Measurements from ENCODE around the gene SELENOO. TPM values are rescaled to one million over a fixed set of nuclear protein-coding genes. Genes with fewer than 3 reads are reported as not detected.
A peak's percentile ranks its signal among the peaks of the same experiment; 100 is the strongest.

SELENOO gene
- total RNA-seq, 1 experiment from 2014 or later, result 27.4 TPM

DNA sequence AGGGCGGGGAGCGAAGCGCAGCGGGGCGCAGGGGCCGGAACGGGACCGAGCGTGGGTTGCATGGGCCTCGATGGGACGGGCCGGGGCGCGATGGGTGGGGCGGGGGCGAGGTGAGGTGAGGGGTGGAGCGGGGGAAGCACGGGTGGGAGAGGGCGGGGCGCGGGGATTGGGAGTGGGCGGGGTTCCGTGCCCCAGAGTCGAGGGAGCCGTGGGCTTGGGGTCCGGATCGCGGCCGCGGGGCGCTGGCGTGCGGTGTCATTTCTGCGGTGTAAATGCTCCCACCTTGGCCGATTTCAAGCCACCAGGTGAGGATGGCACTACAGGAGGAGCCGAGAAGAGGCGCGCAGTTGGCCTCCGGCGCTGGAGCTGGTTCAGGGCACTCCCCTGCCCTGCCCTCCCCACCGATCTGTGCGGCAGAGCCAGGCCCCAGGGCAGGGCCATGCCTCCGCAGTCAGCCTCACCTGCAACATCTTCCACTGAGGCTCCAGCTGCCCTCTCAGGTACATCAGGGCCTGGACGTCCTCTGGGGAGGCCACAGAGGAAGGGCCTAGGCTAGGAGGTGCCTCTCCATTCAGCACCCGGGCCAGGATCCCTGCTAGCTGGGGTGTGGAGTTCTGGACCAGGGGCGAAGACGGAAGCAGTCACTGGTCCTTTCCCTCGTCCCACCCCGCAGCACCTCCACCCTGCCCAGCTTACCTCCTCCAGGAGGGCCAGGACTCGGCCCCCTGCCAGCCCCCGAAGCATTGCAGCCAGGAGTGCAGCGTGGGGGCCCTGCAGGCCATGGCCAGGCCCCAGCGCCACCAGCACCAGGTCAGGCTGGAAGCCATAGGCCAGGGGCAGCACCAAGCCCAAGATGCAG is 44.6 kb downstream of the SELENOO start:
- no peaks in the 10 kb centered on the region for H3K9me2 ChIP-seq (ENCODE audit: insufficient read depth)
- peak overlapping the region; percentile 86 for H3K4me3 ChIP-seq
- peak overlapping the region; percentile 93 for H3K4me2 ChIP-seq
- H3K9me3 ChIP-seq (ENCODE audit: insufficient read depth, low read depth), result no peaks in the 10 kb centered on the region
- ChIA-PET POLR2A (ENCODE audit: unreplicated experiment) (interaction anchor here (0.6 kb wide), 1 partner anchor 17 kb away, joined by 3 read pairs; no protein-coding TSS in a partner anchor), CTCF (interaction anchor here (0.6 kb wide), 2 partner anchors 48 to 248 kb away, joined by 4 to 8 read pairs; no protein-coding TSS in a partner anchor)
- TF ChIP-seq, protein P1, sequence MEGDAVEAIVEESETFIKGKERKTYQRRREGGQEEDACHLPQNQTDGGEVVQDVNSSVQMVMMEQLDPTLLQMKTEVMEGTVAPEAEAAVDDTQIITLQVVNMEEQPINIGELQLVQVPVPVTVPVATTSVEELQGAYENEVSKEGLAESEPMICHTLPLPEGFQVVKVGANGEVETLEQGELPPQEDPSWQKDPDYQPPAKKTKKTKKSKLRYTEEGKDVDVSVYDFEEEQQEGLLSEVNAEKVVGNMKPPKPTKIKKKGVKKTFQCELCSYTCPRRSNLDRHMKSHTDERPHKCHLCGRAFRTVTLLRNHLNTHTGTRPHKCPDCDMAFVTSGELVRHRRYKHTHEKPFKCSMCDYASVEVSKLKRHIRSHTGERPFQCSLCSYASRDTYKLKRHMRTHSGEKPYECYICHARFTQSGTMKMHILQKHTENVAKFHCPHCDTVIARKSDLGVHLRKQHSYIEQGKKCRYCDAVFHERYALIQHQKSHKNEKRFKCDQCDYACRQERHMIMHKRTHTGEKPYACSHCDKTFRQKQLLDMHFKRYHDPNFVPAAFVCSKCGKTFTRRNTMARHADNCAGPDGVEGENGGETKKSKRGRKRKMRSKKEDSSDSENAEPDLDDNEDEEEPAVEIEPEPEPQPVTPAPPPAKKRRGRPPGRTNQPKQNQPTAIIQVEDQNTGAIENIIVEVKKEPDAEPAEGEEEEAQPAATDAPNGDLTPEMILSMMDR (conservative IDR thresholded peaks at IDR 0.05), result no peak
- no peak for TF ChIP-seq EZH2 (IDR thresholded peaks at IDR 0.05; ENCODE audit: low read depth)
- H4K20me1 ChIP-seq (ENCODE audit: insufficient read depth), result peaks cover 65% of the 10 kb centered on the region
- intact Hi-C loops (cut with micrococcal nuclease; ENCODE audit: unreplicated experiment), result loop anchor here (2.0 kb wide), 1 partner anchor 81 kb away; the partner anchor contains the start of gene DENND6B
- H3K79me2 ChIP-seq (ENCODE audit: low read depth), result peaks cover 82% of the 10 kb centered on the region
- peak overlapping the region; percentile 69 for H3K27ac ChIP-seq
- DNase-seq, result peak; percentile 58
- H3K36me3 ChIP-seq (ENCODE audit: low read depth), result 0 out of 2 replicates have a peak, but pooled peaks cover 18% of the 10 kb centered on the region
- H3K4me1 ChIP-seq (replicated peaks; ENCODE audit: insufficient read depth), result peaks cover 45% of the 10 kb centered on the region
- peak overlapping the region; percentile 97 for H2AFZ ChIP-seq
- H3K27me3 ChIP-seq (ENCODE audit: insufficient read depth, low read depth), result no peaks in the 10 kb centered on the region
- no TSS peak for BruUV-seq (replicated peaks)
- H3F3A ChIP-seq (ENCODE audit: insufficient read depth, low read depth), result peaks cover 48% of the 10 kb centered on the region

DNA sequence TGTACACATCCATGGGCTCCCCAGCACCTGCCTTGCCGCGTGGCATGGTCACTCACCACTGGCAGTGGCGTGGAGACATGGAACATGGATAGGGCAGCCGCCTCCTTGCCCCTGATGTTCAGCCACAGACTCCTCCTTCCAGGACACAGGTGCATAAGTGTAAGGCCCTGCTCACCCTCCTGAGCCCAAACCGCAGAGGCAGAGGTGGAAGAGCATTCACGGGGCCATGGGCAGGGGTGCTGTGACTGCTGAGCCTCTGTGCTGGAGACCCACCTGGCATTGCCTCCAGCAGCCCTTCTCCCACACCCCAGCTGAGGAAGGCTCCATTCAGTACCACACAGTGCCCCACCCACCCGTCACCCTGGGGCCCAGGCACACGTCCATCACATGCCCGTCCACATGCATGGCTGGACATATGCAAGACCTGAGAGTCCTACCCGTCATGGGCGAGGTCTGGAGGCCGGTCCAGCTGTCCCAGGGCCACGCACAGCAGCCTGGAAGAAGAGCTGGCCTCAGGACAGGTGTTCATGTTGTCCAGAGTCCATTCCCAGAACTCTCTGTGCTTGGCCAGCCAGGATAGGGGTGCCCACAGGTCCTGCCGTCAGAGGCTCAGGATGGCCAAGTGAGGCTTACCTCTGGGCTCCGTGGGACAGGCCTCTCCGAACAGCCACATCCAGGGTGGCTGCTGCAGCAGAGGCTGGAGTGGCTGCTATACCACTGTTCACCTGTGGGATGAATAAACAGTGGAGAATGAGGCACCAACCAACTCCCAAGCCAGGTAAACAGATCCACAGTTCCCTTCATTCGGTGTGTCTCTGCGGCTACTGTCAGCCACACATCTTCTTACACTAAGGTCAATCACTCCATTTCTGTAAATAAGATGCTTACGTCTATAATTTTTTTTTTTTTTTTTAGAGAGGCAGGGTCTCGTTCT is 45.7 kb downstream of the SELENOO start:
- peak overlapping the region; percentile 86; the same call in 1 of the 2 replicates for H3K4me3 ChIP-seq
- H3K36me3 ChIP-seq (ENCODE audit: low read depth), result 0 out of 2 replicates have a peak, but pooled peaks cover 18% of the 10 kb centered on the region
- H3K9me3 ChIP-seq (ENCODE audit: insufficient read depth, low read depth), result no peaks in the 10 kb centered on the region
- no peaks in the 10 kb centered on the region for H3K9me2 ChIP-seq (ENCODE audit: insufficient read depth)
- intact Hi-C loops (cut with micrococcal nuclease; ENCODE audit: unreplicated experiment), result no loop called here
- CTCF ChIA-PET, result interaction anchor here (0.6 kb wide), 2 partner anchors 47 to 247 kb away, joined by 4 to 8 read pairs; no protein-coding TSS in a partner anchor
- H4K20me1 ChIP-seq (ENCODE audit: insufficient read depth), result peaks cover 56% of the 10 kb centered on the region
- peaks cover 50% of the 10 kb centered on the region for H3F3A ChIP-seq (ENCODE audit: insufficient read depth, low read depth)
- H3K4me2 ChIP-seq, result peak overlapping the region; percentile 93
- no TSS peak for BruUV-seq (replicated peaks)
- POLR2A ChIA-PET (ENCODE audit: unreplicated experiment), result interaction anchor here (0.6 kb wide), 1 partner anchor 16 kb away, joined by 3 read pairs; no protein-coding TSS in a partner anchor
- TF ChIP-seq, protein P1 (conservative IDR thresholded peaks at IDR 0.05), result peak; percentile 61
- no peak for TF ChIP-seq EZH2 (IDR thresholded peaks at IDR 0.05; ENCODE audit: low read depth)
- H3K79me2 ChIP-seq (ENCODE audit: low read depth), result peaks cover 74% of the 10 kb centered on the region
- peaks cover 42% of the 10 kb centered on the region for H3K4me1 ChIP-seq (replicated peaks; ENCODE audit: insufficient read depth)
- H2AFZ ChIP-seq, result no peak overlapping the region
- no peaks in the 10 kb centered on the region for H3K27me3 ChIP-seq (ENCODE audit: insufficient read depth, low read depth)
- H3K27ac ChIP-seq, result no peak overlapping the region
- no peak for DNase-seq

DNA sequence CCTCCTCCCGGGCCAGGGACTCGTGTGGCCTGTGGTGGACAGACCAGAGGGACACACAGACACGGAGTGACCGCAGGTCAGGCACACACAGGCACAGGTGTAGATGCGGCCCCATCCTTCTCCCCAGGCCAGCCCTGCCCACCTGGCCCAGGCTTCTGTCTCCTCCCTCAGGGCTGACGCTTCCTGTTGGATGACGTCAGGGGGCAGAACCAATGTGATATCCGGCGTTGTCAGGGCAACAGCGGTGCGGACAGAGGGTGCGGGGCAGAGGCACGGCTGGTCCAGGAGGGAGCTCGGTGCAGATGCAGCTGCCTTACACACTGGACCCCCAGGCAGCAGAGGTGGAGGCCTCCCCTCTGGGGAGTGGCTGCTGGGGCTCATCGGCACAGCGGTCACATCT is 46.9 kb downstream of the SELENOO start:
- H3K4me2 ChIP-seq, result no peak overlapping the region
- 0 out of 2 replicates have a peak, but pooled peaks cover 18% of the 10 kb centered on the region for H3K36me3 ChIP-seq (ENCODE audit: low read depth)
- TF ChIP-seq EZH2 (IDR thresholded peaks at IDR 0.05; ENCODE audit: low read depth), result no peak
- no peak for DNase-seq
- H3K9me3 ChIP-seq (ENCODE audit: insufficient read depth, low read depth), result no peaks in the 10 kb centered on the region
- ChIA-PET CTCF (interaction anchor here (0.6 kb wide), 2 partner anchors 32 to 41 kb away, joined by 3 to 4 read pairs; no protein-coding TSS in a partner anchor), POLR2A (ENCODE audit: unreplicated experiment) (no interaction called here)
- peaks cover 31% of the 10 kb centered on the region for H3K4me1 ChIP-seq (replicated peaks; ENCODE audit: insufficient read depth)
- peaks cover 61% of the 10 kb centered on the region for H3K79me2 ChIP-seq (ENCODE audit: low read depth)
- peaks cover 59% of the 10 kb centered on the region for H3F3A ChIP-seq (ENCODE audit: insufficient read depth, low read depth)
- intact Hi-C loops (cut with micrococcal nuclease; ENCODE audit: unreplicated experiment), result no loop called here
- BruUV-seq (replicated peaks), result no TSS peak
- H4K20me1 ChIP-seq (ENCODE audit: insufficient read depth), result peaks cover 54% of the 10 kb centered on the region
- no peak overlapping the region for H2AFZ ChIP-seq
- H3K27ac ChIP-seq, result no peak overlapping the region
- H3K27me3 ChIP-seq (ENCODE audit: insufficient read depth, low read depth), result no peaks in the 10 kb centered on the region
- H3K9me2 ChIP-seq (ENCODE audit: insufficient read depth), result no peaks in the 10 kb centered on the region
- H3K4me3 ChIP-seq, result no peak overlapping the region

Measured in PC-9 (cell line).